GM19328 (cell line): ENCODE measurements around the gene PLEKHH3.
A peak's percentile ranks its signal among the peaks of the same experiment; 100 is the strongest.

ENCODE experiments used
- ATAC-seq: cut with Tn5 transposase; IDR thresholded peaks from one replicate; pipeline ENCODE4 v1.9.1; 2021; ENCODE audit warnings: mild to moderate bottlenecking, moderate library complexity; ENCODE audit not compliant: unreplicated experiment

PLEKHH3 gene

GRCh38 chr17:42686520-42687128, 9.8 kb upstream of the PLEKHH3 start:
- ATAC-seq: no peak

GRCh38 chr17:42685831-42686230, 9.0 kb upstream of the PLEKHH3 start:
- no peak for ATAC-seq

GRCh38 chr17:42684929-42685556, 8.2 kb upstream of the PLEKHH3 start:
- no peak for ATAC-seq

GRCh38 chr17:42683407-42684034, 6.7 kb upstream of the PLEKHH3 start:
- ATAC-seq: no peak

- ATAC-seq: no peak
These were observed 6.1 kb upstream of the PLEKHH3 start for GRCh38 chr17:42682722-42683403.

- ATAC-seq: no peak
These were observed 5.4 kb upstream of the PLEKHH3 start, which contains the start of gene CNTNAP1 for GRCh38 chr17:42681976-42682721. TSS of gene CNTNAP1 (plus strand) at chr17:42682531. CDS start at chr17:42682830, 299 bp downstream.

GRCh38 chr17:42680331-42680808, 3.6 kb upstream of the PLEKHH3 start:
- ATAC-seq: no peak

- no peak for ATAC-seq
These were observed 2.9 kb upstream of the PLEKHH3 start for GRCh38 chr17:42679492-42680330.

DNA sequence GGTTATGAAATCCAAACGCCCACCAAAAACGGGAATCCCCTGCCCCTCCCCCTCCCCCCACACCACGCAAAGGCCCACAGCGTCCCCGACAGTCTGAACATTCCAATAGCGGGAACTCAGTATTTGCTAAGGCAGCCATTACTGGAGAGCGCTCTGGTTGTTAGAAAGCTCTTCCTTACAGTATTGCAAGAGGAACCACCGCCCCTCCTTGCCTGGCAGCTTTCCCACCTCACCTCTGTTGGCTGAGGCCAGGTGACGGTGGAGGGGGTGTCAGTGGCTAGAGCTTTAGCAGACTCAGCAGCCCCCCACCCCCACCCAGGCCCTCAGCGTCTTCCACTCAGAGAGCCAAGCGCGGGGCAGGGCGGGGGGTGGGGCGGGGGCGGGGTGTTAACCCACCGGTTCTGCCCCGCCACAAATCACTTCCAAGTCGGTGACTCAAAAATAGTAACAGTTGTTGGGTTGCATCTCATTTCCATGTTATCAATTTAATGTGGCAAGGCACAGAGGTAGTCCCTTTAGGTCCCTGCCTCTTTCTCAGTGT, 2.2 kb upstream of the PLEKHH3 start:
- ATAC-seq: no peak

DNA sequence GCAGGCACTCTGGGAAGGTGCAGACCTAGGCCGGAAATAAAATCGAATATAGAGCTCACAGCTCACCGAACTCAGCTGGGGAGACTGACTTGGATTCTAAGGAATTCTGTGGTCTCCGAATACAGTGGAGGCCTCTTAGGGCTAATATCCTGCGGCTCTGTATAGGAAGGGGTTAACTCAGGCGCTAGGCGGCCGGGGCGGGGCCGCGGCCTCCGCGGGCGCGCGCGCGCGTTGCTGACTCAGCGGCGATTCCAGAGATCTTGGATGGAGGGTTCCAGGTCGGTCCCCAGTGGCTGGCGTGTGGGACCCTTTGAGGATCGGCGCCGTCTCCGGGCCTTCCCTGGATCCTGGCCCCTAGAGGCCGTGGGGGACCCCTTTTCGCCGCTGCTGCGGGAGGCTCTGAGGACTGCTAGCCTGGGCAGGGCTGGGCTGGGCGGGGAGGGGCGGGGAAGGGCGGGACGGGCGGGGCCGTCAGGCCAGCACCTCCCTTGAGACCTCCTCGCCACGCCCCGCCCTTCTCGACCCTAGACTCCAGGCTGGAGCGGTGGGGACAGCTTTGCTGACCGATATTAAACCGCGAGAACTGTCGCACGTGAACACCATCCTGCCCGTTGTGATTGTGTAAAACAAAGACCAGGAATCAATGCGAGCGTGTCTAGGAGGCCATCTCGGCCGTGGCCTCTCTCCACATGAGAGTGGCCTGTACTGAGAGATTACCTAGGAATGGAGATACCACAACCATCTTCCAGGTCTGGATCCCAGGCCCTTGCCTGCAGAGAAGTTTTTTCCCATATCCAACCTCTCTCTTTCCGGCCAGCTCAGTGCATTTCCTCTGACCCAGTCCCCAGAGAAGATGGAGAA, 1.4 kb upstream of the PLEKHH3 start:
- no peak for ATAC-seq

DNA sequence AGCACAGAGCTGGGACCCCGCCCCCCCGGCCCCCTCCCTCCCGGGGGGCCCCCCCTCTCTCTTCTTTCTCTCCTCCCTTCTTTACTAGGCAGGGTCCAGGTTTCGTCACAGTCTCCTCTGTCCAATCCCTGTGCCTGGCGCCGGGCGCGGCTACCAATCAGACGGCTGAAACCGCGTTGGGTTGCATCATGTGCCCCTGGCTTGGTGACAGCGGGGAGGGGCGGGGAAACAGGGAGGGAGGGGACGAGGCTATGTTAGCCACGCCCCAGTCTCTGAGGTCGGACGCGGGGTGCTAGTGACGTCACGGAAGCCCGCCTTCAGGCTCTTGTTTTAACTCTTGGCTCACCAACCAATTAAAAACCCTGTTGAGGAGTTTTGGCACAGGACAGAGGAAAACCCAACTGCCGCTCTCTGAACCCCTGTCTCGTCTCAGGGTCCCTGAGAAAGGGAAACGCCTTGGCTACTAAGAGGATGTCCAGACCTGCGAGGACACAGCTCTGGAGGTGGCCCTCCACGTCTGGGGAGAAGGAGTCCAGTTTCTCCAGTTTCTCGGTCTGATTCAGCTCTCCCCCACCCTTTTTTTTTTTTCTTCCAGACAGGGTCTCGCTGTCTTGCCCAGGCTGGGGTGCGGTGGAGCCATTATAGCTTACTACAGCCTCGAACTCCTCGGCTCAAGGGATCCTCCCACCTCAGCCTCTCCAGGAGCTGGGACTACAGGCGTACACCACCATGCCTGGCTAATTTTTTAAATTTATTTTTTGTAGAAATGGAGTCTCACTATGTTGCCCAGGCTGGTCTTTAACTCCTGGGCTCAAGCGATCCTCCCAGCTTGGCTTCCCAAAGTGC, 441 bp upstream of the PLEKHH3 start:
- ATAC-seq: peak; percentile 62

- ATAC-seq: no peak
These were observed 800 bp downstream of the PLEKHH3 start for GRCh38 chr17:42675965-42676423.

DNA sequence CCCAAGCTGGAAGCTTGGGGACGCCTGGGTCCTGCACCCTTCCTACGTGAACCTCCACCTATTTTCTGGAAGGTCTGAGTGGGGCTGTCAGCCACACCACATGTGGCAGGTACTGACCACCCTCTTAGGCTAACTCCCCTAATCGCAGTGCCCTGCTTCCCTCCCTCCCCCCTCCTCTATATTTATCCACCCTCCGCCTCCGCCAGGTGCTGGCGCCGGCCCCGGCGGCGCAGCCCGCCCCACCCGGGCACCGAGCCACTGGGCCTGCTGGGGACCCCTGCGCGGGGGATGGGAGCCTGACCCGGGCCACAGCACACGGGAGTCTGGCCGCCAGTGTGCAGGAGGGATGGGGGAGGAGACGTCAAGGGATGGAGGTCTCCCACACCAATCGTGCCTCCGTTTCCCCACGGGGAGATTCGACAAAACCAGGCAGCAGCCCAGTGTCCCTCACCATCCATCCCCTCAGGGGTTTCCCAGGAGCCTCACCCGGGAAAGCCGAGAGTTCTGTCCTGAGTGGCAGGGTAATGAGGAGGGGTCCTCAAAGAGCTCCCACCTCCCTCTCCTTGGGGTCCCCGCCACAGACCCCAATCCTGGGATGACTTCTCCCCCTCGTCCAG, 1.3 kb downstream of the PLEKHH3 start:
- ATAC-seq: no peak

- ATAC-seq: no peak
These were observed 1.9 kb downstream of the PLEKHH3 start for GRCh38 chr17:42674755-42675347.

- no peak for ATAC-seq
These were observed 2.7 kb downstream of the PLEKHH3 start for GRCh38 chr17:42673885-42674754.
